GM18951 (cell line): ENCODE results near the gene DVL1.
"Not testable (repeated sequence)": the region's sequence is repeated elsewhere in the genome, so short reads cannot be mapped to it uniquely, and the experiment has no call there.

Experiments
- POLR2A ChIP-seq: IDR thresholded peaks from 4 replicates; pipeline ENCODE4 v1.6.1; 2011; ENCODE audit warnings: mild to moderate bottlenecking; ENCODE audit not compliant: insufficient read length, insufficient read depth; ENCODE audit errors: extremely low read depth
- in situ Hi-C: fragments of 300-500 bp; cut with MboI; formaldehyde crosslinking; loops from one replicate; pipeline ENCODE4 v1.12.0; 2022; ENCODE audit warnings: low sequenced_read_pairs, mixed read lengths, inconsistent platforms; ENCODE audit not compliant: unreplicated experiment

Gene DVL1

DNA sequence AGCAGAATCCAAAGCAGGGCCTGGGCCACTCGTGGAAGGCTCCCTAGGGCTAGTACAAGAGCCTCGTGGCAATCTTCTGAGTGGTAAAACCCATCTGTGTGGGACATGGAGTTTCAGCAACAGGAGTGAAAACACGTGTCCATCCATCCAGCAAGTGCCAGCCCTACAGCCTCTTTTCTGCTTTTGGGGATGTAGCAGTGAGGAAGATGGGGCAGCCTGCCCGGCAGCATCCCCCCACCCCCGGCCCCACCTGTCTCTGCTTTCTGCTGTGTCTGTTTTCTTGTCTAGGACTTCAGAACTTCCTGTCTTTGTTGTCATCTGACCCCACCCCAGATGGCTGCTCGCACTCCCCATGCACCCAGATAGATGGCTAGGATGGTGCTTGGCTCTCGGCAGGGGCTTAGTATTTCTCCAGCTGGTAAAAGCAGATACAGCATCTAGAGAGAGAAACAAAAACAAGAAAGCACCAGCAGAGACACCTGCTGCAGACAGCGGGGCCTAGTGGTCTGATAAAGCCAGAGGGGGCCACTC is 23.1 kb downstream of the DVL1 start:
- in situ Hi-C loops = no loop called here
- no peak for TF ChIP-seq POLR2A

DNA sequence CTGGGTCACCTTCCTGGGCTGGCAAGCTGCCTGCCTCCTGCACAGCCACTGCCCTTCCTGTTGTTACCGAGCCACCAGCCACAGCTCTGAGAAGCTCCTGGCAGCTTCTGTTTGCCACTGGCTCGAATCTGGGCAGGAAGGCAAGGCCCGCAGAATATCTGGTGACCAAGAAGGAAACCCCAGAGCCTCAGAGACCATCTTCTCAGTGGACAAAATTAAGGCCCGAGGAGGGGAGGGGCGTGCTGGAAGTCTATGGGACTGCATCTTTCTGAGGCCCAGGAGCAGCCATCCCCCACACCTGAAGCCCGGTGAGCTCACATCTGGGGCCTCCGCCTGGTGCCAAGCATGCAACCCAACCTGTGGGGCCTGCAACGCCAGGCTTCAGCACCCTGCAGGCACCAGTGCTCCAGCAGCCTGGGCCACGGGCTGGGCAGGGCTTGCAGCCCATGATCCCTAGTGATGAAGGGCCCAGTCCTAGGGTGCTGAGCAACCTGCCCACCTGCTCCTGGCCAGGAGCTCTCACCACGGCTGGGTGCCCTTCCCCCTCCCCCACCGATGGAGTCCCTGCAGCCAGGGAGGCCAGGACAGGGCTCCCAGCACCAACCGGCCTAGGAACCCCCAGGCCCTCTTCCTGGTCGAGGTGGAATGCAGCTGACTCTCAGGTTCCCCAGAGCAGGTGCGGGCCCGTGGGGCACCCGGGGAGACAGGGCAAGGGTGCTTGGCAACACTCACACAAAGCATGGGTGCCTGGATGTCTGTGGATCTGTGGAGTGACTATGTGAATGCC is 23.7 kb downstream of the DVL1 start:
- no peak for TF ChIP-seq POLR2A
- in situ Hi-C loops = no loop called here

DNA sequence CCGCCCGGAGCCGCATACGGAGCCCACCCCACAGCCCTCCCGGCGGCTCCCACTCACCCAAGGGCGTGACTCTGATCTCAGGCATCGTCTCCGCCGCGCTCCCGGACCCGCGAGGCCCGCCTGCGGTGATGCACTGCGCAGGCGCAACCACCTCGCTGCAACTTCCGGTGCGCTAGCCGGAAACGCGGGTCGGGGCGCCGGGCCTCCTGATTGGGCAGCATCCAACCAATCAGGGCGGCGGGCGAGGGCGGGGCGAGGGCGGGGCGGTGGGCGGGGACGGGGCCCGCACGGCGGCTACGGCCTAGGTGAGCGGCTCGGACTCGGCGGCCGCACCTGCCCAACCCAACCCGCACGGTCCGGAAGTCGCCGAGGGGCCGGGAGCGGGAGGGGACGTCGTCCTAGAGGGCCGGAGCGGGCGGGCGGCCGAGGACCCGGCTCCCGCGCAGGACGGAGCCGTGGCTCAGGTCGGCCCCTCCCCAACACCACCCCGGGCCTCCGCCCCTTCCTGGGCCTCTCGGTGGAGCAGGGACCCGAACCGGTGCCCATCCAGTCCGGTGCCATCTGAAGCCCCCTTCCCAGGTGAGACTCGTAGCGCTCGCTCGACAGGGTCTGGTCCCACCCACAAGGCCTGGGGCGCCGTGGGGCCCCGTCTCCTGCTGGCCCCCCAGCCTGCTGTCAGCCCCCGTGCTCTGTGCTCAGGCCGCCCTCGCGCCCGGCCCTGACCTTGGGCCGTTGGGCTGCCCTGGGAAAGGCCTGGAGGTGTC is 24.5 kb downstream of the DVL1 start, which contains the start of the genes CPTP and INTS11:
CPTP (plus strand) TSS at position 279 of the 764 bp plus-strand sequence. CDS start 2,109 bp downstream, outside the sequence.
INTS11 (minus strand) TSS at position 137 of the 764 bp plus-strand sequence; CDS start at position 85, 52 bp downstream.
- in situ Hi-C loops = no loop called here
- peak; percentile 88 for TF ChIP-seq POLR2A

DNA sequence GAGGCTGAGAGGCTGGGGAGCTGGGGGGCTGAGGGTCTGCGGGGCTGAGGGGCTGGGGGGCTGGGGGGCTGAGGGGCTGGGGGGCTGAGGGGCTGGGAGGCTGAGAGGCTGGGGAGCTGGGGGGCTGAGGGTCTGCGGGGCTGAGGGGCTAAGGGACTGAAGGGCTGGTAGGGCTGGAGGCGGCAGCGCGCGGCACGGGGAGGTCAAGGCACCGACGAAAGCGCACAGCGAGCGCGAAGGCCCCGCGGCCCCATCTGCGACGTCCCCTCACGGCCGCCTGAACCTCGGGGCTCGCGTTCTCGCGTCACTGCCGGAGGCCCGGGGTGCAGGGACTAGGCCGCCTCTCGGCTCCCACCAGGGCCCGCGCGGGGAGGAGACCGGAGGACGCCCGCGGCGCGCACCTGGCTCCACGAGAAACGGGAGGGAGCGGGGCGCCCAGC is 25.1 kb downstream of the DVL1 start:
- in situ Hi-C loops = no loop called here
- TF ChIP-seq POLR2A = no peak

DNA sequence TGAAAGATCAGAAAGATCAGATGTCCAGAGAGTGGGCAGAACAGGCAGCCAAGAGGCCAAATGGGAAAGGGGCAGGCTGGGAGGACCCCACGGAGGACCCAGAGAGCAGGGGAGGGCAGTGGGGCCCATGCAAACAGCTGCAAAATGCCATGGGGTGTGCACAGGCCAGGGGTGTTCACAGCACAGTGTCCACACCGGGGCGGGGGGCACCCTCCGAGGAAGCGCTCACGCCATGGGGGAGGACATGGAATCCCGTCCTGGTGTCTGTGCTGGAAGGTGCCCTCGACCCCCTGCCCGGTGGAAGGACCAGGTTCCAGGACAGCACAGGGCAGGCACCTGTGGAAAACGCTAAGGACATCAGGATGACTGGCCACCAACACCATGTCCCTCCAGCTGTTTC is 26.3 kb downstream of the DVL1 start:
- TF ChIP-seq POLR2A = no peak
- in situ Hi-C loops = no loop called here

DNA sequence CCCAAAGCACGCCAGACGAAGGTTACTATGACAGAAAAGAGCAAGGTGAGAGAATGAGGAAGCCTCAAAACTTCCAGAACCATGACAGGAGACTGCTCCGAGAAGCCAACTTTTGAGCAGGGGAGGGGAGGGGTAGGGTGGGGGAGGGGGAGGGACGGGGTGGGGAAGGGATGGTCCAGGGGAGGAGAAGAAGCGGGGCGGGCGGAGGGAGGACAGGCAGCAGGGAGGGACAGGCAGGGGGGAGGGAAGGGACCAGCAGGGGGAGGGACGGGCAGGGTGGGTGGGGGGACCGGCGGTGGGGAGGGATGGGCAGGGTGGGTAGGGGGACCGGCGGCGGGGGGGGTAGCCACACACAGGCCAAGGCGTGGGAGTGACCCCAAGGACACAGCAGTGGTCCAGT is 26.8 kb downstream of the DVL1 start:
- in situ Hi-C loops = no loop called here
- TF ChIP-seq POLR2A = no peak

DNA sequence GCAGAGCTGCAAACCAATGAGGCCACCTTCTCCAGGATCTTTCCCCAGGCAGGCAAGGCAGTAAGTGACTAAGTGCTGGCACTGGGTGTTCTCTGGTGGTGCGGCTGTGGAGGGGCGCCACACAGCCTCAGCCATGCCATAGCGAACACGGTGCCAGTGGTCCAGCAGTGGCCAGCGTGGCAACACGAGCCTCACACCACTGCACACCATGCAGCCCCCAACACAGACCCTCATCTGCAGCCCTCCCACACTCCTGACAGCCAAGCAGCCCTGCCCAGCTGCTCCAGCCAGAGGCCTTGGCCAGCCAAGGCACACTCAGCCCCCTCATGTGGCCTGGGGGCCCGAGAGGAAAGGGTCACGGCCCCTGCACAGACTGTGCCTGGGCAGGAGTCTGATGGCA is 27.7 kb downstream of the DVL1 start:
- in situ Hi-C loops = no loop called here
- TF ChIP-seq POLR2A = no peak

DNA sequence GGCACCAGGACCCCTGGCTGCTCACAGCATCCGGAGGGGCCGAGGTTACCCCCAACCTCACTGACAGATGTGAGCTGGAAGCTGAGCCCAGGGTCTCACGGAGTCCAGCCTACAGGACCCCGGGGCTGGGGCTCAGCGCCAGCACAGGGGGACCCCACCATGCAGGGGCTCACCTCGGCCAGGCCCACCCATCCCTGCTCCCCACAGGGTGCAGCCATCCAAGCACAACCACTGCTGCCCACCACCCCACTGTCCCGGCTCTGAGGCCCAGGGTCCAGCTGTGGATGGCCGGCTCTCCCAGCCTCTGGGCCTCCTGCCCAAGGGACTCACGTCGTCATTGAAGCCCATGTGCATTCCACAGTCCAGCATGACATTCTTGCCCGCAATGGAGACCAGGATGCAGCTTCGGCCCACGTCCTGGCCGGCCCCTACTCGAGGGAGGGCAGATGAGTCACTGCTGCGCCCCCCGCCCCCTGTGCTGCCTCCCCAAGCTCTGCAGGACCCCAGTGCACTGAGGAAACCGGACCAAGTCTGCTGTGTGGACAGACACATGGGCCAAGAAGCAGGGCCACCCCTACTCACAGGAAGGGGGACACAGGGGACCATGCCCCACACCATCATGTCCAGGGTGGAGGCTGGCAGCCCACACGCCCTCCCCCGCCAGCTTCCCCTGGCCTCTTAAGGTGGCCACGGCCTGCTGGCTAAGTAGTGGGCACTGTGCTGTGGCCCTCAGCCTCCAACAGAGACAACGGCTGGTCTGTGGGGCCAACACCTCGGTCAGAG is 28.4 kb downstream of the DVL1 start:
- in situ Hi-C loops = no loop called here
- no peak for TF ChIP-seq POLR2A

DNA sequence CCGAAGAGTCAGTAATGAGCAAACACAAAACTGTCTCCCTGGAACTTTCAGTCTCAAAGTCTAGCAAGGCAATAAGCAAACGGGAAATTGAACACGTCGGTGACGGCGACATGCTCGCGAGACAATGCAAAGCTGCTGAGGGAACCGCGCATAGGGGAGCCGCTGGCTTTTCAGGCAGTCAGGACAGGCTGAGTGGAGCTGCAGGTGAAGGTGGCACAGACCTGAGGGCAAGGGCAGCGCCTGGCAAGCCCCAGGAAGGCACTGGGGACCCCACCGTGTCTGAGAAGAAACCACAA is 29.6 kb downstream of the DVL1 start:
- in situ Hi-C loops = no loop called here
- TF ChIP-seq POLR2A = no peak

DNA sequence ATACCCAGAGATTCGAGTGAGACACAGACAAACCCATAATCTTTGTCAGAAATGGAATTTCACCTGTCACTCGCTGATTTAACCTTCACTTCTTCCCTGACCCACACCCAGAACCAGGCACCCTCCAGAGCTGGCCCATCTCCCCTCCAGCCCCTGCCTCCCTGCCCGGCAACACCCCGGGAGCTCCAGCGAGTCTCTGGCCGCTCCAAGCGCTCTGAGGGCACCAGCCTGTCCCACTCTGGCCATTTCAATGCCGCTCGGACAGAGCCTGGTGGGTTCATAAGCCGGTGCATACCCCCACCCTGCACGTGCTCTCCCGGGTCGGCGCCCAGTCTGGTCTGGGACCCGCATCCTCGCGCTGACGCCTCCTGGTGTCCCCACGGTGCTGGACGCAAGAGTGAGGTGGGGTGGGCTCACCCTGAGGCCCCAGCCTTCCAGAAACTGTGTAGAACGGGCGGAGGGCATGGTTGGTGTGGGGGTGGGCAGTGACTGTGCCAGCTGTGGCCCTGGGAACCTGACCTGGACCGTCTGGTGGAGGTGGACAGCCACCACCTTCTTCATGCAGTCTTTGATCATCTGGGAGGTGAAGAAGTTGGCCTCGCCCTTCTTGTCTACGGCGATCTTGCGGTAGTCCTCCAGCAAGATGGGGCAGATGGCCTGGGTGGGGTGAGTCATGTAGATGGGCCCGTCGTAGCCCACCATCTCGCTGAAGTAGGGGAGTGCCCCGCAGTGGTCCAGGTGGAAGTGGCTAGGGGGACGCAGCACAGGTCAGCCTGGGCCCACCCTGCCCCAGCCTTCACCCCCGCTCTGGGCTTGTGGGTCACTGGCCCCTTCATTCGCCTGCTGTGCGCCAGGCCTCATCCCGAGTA is 30.2 kb downstream of the DVL1 start:
- TF ChIP-seq POLR2A = no peak
- in situ Hi-C loops = no loop called here

DNA sequence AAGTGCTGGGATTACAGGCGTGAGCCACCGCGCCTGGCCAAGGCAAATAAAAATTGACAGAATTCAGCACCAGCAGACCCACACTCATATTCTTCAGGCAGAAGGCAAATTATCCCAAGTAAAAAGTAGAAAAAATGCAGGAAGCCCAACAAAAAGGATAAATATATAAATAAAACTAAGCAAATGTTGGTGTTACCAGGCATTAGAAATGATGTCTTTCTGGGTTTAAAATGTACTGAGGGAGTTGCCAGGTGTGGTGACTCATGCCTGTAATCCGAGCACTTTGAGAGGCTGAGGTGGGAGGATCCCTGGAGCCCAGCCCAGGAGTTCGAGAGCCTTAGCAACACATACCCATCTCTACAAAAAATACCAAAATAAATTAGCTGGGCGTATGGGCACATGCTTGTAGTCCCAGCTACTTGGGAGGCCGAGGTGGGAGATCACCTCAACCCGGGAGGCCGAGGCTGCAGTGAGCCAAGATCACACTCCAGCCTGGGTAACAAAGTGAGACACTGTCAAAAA is 31.0 kb downstream of the DVL1 start:
- in situ Hi-C loops = no loop called here
- TF ChIP-seq POLR2A = no peak

DNA sequence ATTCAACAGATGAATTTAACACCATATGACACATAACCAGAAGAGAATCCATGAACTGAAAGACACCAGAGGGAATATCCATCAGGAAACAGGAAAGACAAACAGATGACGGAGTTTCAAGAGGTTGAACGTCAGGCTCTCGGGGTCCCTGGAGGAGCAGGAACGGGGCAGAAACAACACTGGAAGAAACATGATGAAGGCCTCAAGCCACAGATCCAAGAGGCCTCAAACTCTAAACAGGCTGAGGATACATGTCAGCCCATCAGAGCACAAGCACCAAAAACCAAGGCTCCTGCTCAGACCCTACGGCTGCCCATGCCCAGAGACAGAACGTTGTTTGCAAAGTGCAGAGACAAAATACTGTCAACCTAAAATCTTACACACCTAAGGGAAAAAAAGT is 31.8 kb downstream of the DVL1 start:
- no peak for TF ChIP-seq POLR2A
- in situ Hi-C loops = no loop called here

DNA sequence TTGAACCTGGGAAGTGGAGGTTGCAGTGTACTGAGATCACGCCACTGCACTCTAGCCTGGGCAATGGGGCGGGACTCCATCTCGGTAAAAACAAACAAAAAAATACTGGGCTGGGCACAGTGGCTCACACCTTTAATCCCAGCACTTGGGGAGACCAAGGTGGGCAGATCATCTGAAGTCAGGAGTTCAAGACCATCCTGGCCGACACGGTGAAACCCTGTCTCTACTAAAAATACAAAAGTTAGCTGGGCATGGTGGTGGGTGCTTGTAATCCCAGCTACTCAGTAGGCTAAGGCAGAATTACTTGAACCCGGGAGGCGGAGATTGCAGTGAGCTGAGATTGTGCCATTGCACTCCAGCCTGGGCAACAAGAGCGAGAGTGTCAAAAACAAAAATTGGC is 33.0 kb downstream of the DVL1 start:
- in situ Hi-C loops = not testable (repeated sequence)
